ENCODE results near the gene TEKT3.

The TEKT3 gene

DNA sequence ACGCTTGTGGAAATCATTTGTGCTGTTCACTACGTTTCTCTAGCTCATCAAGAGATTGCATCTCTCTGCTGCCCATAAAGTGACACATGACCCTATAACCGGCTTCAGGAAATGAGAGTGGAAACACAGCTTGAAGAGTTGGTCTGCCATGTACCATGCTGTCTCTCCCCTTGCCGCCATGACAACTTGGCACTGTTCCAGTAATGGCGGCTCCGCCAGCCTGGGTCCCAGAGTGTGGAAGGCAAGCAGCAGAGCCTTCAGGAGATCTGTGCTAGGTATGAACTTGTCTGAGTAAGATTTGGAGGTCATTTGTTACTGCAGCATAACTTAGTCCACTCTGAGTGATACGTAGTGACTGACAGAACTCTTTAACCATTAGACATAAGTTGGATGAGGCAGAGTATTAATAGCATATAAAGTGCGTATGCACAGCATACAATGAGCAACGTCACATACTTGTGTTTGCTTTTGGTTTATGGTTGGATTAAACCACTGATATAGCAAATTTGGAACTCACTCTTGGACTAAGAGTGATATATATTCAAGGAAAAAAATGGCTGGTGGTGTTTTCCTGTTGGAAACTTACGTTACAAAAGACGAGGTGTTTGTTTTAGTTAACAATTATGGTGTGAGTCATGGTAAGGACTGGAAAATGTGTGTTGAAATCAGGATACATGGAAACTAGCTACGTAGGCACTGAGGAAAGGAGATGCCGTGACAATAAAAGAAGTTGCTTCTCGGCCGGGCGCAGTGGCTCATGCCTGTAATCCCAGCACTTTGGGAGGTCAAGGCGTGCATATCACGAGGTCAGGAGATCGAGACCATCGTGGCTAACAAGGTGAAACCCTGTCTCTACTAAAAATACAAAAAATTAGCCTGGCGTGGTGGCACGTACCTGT is 51.9 kb downstream of the TEKT3 start:
- no peak for DNase-seq

DNA sequence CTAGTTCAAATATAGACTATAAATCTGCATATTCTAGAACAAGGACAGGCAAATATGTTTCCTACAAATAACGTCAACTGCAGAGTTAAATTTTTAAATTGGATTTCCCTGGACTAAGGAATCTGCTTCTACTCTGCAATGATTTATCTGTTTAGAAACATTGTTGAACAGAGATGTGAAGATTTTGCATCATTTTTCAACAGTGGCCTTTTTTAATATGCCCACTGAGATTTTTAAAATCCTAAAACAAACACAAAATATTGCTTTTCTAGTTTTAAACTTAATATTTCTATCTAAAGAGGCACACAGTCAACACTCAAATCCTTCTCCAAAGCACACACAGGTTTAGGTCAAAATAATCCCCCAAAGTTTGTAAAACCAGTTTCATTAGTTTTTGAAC is 52.5 kb downstream of the TEKT3 start:
- no peak for DNase-seq

DNA sequence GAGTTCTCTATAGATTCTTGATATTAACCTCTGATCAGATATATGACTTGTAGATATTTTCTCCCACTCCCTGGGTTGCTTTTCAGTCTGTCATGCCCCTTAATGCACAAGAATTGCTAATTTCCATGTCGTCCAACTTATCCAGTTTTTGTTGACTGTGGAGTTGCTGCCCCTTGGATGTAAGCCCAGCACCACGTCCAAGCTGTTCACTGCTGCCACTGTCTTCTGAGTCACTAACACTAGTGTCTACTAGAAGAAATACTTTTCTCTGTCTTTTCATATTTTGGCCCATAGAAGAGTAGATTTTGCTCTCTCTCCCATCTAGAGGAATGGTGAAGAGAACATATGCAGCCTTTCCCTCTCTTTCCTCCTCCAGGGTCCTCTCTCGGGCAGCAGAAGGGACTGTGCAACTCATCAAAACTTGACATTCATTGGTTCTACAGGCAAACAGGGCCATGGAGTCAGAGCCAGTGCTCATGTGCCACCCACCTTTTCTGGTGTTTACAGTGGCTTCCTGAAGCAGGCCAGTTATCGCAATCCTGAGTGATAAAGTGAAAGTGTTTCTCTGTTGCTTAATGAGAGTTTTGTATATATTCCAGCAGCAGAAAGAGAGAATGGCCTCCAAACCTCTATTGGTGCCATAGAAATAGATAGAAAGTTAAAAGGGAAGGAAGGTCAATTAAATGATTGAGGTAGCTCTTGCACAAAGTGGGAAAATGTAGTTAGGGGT is 53.7 kb downstream of the TEKT3 start:
- DNase-seq, result no peak

DNA sequence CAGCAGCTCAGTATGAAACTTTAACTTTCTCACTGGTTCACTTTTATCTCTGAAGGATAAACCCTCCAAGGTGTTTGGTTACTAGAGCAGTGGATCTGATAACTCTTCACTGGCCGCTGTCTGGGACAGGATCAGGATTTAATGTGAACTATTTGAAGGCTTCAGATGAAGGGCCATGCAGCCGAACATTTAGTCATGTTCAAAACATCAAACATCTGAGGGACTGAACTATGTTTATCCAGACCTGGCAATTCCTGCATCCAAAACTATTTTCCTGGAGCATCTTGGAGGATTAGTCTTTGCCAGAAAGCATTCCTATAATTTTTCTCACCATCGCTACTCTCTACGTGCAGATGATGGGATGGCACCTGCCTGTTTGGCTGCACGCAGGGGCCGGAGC is 55.9 kb downstream of the TEKT3 start:
- no peak for DNase-seq

DNA sequence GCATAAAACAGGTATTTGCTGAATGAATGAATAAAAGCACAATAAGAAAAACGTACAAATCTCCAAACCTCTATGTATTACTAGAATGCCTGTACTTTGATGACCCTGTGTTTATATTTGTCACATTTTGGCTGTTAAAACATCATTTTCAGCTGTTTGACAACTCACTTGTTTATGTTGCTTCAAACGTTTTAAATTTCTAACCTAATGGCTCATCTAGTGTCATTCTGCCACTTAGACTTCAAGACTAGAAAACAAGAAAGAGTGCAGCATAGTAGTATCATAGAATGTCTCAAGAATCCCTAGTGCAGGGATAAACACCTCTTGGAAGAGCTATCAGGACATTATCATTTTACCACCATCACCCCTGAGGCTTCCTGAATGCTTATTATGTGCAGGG is 56.9 kb downstream of the TEKT3 start:
- DNase-seq, result no peak

DNA sequence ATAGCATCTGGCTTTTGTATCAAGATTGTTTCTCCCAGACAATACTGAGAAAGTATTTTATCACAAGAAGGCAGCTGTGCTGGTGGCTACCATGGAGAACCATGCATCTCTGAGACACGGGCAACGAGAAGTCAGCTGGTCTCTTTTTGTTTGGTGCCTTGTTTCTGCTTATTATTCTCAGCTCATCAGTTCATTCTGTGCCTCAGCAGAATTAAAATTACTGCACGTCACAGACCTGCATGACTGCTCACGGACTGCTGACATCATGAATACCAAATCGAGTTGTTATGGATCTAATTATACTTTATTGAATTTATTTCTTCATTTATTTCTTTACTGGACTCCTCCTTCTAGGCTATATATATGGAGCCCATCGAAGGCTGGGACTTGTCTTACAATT is 57.3 kb downstream of the TEKT3 start:
- no peak for DNase-seq

DNA sequence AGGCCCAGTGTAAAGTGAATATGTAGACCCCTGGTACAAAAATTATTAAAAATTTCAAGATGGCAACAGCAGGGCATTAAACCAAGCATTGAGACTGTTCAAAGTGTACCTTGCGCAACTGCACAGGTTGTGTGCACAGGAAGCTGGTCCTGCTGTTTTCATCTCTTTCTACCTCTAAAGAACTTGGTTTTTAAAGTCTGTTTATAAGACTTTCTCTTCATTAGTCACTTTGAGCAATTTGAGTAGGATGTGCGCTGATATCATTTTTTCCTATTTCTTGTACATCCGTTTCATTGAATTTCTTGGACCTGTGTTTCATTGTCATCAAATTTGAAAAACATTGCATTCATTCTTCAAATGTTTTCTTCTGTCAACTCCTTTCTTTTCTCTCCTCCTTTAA is 59.5 kb downstream of the TEKT3 start:
- DNase-seq, result no peak

DNA sequence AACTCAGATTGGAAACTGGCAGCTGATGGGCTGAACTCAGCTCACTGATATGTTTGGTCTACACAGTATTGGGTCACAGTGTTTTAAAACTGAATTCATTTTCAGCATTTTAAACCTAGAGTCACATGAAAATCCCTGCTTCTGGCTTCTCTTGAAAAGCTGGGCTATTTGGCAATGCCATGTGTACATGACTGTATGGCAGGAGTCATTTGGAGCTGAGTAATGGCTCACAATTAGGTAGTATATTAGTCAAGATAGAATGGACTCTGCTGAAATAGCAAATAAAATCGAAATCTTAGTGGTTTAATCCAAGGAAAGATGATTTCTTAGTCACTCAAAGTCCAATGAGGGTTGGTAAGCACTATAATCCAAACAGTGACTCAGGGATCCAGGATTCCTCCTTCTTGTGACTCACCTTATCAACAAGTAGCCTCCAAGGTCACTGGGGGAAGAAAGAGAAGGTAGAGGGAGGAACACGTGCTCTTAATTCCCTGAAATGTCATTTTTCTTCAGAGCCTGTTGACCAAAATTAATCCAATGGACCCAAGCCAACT is 62.4 kb downstream of the TEKT3 start:
- no peak for DNase-seq

DNA sequence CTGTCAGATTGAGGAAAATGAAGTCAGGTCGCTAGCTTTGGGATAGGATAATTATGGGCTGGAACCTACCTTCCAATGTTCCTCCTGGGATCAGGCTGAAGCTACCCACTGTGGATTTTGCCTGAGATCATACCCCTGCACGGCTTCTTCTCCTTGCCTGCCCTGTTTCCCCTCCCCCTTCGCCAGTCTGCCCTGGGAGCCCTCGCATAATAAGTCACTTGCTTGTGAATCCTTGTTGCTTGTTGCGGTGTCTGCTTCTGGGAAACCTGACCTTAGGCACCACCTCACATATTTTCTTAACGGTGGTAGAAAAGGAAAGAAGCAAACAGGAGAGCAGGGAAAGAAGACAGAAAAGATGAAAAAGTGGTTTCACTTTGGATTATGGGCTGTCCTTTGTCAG is 63.0 kb downstream of the TEKT3 start:
- no peak for DNase-seq

DNA sequence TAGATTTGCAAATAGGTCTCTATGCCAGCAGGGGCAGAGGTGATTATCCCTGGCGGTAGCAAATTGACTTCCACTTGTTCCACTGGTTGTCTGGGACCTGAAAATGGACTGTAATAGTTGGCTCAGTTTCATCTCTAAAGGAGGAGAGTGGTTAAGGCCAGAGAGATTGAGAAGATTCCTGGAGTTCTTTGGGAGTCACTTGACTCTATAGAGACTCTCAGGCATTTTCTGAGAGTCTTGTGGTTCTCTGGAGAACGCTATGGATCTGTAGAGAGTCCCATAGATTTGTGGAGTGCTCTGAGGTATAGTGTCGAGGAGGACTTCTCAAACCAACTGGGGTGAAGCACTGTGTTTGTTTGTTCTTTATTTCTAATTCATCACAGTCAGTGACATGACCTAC is 67.4 kb downstream of the TEKT3 start:
- no peak for DNase-seq

DNA sequence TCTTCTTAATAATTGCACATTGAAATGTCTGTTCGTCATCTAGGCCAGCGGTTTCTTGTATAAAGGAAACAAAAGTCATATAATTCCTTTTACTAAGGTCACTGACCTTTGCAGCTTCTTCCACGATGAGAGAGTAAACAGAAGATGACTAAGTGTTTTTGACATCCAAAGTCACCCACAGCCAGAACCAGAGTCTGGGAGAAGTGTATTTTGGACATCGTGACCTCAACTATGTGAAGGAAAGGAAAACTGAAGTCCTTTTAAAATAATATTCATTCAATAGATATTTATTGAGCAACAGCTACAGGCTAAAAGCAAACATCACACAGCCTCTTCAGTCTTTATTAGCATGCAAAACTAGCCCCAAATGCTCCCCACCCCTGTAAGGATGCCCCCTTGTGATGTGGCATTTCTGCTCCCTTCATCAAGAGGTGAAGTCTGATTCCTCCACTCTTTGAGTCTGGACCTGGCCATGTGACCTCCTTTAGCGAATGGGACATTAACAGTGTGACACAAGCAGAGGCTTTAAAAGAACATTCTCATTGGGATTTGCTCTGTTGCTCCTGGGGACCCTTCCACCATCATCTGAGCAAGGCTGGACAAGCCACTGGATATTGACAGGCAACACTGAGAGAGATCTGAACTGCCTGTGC is 68.1 kb downstream of the TEKT3 start:
- no peak for DNase-seq

DNA sequence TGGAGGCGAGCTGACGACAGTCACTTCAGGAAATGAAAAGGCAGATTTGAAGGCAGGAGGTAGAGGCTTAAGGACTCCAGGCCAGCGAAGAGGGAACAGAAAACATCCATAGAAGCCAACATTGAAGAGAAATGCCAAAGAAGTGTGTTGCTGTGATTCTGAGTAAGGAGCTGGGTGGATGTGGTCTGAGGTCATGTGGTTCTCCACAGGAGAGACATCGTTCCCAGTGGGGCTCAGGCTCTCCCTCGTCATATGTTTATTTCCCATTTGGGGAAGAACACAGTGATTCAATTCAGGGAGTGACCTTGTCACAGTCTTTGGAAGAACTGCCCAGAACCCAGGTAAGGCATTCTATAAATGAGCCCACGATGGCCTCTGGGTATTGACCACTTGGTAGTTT is 69.7 kb downstream of the TEKT3 start:
- DNase-seq, result no peak

DNA sequence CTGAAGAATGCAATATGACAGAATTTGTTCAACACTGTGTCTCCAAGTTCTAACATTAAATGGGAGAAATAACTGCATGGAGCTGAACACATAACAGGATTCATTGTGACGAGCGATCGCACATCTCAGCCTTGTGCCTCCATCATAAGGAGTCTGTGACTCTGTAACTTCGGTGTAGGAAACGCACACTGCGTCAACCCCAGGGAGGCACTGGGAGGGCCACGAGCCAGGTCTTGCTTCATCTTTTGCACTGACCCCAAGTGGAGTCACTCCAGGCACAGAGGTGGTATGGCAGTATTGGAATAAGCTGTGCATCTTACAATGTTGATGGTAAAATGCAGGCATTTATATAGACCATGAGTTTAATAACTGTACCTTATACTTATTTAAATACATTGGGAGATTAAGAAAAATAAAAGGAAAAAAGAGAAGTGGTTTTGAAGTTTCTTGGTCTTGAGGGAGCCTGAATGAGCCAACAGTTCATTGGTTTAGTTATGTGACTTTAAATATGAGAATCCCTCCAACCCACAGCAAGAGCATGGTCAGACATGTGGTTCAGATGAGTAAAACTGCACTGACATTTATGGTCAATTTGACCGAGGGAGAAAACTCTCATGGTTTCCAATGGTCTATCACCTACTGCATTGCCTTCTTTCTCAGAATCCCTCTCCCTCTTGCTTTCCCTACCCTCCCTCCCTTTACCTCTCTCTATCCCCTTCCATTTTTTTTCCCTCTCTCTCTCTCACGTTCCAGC is 70.6 kb downstream of the TEKT3 start:
- DNase-seq, result no peak

DNA sequence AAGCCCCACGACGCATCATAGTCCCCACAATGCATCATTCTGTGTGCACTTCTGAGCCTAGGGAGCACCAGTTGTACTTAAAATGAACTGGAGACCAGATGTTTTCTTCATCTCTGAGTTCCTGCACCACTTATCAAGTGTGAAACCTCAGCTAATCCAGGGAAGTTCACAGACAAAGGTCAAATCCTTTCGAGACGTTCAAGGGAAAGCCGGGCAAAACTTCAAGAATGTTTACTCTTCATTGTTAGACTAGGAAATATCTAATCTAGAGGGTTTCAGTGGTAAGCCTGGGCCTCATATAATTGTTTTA is 71.7 kb downstream of the TEKT3 start:
- no peak for DNase-seq

DNA sequence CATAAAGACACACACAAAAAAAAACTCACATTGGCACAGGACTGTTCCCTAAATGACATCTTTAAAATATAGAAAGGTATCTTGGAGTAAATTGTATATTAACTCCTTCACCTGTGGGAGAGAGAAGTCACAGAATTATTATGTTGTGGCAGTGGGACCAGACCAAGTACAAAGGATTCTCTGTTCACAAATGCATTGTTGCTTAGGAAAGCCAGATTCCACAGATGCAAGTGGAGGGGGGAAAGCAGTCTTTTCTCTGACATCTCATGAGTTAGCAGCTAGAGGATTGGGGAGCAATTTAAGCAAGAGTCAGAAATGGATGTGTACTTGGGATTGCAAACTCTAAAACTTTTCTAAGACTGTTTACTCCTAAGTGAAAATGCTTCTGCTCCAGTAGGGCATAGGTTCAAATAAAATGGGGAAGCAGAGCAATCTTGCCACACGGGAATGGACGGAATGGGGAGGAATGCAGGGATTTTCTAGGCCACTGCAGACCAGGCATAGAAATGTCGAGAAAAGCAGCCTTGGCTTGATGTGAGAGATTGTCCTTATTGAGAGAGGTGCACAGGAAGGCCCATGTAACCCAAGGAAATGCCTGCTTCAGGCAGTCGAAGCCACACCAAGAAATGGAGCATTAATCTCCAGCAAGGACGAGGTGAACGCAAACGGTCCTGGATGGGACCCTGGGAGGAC is 72.2 kb downstream of the TEKT3 start:
- DNase-seq, result no peak

DNA sequence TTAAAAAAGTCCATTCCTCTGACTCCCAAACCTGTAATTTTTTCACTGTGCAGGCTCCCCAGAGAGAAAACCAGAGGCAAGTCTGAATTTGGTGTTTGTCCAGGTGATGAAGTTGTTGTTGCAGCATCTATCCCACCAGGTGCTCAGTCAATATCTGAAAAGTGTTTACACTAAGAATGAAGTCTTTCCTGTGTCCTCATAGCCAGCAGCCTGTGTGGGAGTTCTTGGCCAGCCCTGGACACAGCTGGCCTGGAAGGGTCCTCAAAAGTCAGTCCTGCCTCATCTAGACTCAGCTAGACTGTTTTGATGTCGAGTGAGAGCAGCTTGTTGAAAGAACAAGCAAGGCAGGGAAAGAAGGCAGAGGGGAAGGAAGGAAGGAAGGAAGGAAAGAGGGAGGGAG is 72.9 kb downstream of the TEKT3 start:
- no peak for DNase-seq

DNA sequence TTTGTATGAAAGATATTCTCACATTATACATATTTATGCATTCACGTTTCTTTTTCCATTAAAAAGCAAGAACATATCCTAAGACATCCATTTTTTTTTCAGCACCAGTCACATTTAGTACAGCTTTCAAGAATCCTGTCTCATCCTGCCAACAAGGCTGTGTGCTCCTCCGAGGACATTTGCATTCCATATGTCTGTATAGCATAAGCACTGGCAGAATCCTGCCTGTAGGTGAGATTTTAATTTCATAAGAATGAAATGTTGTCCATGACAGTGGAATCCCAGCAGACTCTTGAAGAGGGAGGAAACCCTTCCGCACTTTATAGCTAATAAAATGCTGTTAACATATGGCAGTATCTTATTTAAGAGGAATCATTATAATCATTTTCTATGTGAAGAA is 73.4 kb downstream of the TEKT3 start:
- no peak for DNase-seq

DNA sequence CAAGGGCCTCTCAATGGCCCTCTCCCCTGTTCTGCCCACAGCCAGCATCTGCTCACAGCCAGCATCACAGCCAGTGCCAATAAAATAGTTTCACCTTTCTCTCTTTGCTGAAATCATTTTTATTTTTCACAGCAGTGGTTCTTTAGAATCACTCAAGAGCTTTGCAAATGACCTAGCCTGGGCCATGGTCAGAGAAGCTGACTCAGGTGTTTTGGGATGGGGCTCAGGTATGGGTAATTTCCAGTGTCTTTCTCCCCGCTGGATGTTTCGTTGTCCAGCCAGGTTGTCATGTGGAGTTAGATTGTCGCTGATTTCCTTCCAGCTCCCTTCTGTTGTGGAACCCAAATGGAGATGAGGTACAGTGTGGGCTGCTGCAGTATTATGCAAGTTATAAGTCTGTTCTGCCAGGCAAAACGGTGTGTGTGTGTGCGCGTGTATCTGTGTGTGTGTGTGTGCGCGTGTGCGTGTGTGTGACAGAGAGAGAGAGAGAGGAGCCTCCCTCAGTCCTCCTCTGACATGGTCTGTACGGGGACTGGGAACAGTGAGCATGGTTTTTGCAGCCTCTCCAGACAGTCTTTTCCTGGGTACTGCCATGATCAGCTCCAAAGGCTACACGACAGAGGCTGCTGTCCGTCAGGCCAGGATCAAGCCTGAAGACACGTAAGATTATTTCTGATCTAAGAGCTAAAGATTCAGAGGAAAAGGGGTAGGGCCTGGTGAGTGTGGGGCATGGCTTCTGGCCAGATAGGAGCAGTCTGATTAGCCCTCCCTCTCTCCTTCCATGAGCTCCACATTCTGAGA is 74.9 kb downstream of the TEKT3 start:
- no peak for DNase-seq

DNA sequence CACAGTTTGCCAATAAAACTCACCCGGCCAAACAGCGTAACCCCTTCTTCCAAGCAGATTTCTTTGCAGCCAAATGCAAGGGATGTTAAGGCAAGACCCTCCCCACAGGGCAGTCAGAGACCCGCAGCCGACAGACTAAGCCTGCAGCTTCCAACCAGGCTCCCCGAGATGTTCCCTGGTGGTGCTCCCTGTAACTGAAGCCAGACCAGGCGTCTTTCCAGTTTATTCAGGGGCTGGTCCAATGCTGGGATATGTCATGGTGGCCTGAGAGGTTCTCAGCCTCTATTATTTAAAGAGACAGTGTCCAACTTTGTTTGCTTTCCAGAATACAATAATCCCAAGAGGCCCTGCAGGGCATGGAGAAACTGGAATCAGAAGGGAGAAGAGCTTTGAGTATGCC is 76.3 kb downstream of the TEKT3 start, which contains the start of gene PMP22:
Gene PMP22 (minus strand): TSS at position 196 of the 400 bp plus-strand sequence. CDS start 4,599 bp downstream, outside the sequence.
- no peak for DNase-seq

DNA sequence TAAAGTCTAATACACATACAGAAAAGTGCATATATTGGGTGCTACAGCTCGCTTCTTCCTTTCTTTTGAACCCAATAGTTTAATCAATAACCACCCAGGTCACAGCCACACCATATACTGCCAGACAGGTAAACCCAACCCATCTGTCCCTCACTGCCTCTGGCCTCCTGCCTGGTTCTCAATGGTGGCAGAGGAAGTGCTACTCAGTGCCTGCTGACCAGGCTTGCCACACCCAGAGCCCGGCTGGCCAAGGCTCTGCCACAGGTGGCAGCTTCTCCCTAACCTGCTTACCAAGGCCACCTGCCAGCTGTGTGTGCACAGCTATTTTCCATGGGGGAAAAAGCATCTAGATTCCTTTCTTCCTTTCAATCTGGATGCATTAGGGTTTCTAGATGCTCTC is 76.9 kb downstream of the TEKT3 start:
- DNase-seq, result no peak

DNA sequence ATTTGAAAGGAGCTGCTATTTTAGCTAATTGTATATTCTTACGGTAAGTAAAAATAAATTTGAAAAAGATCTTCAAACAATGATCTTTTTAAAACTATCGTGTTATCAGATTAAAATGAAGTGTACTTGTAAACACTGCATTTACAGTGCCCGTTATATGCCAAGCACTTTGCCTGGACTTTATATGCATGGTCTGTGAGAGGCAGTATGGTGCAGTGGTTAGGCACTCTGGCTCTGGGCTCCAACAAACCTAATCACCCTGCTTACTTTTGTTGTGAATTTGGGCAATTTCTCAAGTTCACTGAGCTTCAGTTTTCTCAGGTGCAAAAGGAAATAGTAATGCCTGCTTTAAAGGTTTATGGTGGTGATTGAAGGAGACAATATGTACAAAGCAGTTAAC is 77.7 kb downstream of the TEKT3 start:
- no peak for DNase-seq
